Stimulated activated CD4-positive, alpha-beta T cell treated with anti-CD3 and anti-CD28 coated beads, Interleukin-1b, Interleukin-23, amount 100 ng/mL, for 4 hours (primary cell): ENCODE measurements around the gene MAML2.

Experiments
- DNase-seq, 2 donors: peaks; one replicate each; pipeline ENCODE4 v3.0.0-alpha.2; 2020; ENCODE audit warnings: low read depth in 2 of 2

Gene MAML2

DNA sequence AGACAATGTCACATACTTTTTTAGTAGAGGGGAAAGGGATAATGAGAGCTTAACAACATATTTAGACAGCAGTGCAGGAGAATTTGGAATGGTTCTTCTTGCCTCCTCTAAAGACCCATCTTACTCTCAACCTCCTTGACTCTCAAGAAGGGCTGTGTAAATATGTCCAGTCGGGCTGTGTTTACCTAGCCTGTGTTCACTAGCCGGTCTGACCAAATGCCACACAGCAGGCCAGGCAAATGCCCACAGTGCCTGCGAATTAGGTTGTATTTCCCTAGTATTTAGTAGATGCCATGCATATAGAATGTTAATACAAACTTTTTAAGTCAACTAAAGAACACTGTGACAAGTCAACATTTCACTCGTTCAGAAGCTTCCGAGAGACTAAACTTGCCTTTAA is 367.7 kb downstream of the MAML2 start:
- no peak for DNase-seq

DNA sequence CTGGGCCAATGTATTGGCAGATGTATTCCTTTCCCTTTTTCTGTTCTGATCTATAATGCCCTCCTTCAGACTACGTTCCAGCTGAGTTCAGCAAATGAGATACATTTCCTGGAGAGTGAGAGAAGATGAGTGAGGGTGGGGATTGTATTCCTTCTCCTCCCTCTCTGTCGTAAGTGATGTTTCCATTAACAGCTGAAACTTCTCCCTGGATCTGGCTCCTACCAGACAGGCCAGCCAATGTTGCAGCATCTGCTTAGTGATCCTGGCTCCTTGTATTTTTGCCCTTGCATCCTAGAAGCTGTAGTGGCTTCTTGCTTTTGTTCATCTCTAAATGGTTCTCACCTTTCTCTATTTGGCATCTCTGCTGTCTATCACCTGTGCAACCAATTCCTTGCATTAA is 370.9 kb downstream of the MAML2 start:
- no peak for DNase-seq

- DNase-seq: no peak
Measured at GRCh38 chr11:95968585-95968984, 374.4 kb downstream of the MAML2 start.

- no peak for DNase-seq
Measured at GRCh38 chr11:95964281-95964680, 378.7 kb downstream of the MAML2 start.

- DNase-seq: no peak
Measured at GRCh38 chr11:95961758-95962157, 381.2 kb downstream of the MAML2 start.

DNA sequence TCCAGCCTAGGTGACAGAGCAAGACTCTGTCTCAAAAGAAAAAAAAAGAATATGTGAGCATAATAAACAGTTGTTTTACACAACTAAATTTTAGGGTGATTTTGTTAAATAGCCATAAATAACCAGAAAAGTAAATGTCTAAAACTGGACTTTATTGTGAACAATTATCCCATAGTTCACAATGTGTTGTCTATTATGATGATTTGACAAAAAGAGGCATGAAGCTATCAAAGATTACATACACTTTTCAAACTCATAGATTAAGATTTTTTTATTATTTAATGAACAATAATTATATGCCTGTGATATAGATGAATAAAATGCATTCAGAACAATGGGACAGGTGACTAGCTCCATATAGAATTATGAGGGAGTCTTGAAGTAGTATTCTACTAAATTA is 392.1 kb downstream of the MAML2 start:
- no peak for DNase-seq

DNA sequence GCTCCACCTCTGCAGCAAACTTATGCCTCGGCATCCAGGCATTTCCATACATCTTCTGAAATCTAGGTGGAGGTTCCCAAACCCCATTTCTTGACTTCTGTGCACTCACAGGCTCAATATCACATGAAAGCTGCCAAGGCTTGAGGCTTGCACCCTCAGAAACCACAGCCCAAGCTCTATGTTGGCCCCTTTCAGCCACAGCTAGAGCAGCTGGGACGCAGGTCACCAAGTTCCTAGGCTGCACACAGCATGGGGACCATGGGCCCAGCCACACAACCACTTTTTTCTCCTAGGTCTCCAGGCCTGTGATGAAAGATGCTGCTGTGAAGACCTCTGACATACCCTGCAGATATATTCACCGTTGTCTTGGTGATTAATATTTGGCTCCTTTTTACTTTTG is 394.4 kb downstream of the MAML2 start:
- no peak for DNase-seq

- no peak for DNase-seq
Measured at GRCh38 chr11:95944623-95945022, 398.4 kb downstream of the MAML2 start.

- no peak for DNase-seq
Measured at GRCh38 chr11:95943546-95943945, 399.4 kb downstream of the MAML2 start.

DNA sequence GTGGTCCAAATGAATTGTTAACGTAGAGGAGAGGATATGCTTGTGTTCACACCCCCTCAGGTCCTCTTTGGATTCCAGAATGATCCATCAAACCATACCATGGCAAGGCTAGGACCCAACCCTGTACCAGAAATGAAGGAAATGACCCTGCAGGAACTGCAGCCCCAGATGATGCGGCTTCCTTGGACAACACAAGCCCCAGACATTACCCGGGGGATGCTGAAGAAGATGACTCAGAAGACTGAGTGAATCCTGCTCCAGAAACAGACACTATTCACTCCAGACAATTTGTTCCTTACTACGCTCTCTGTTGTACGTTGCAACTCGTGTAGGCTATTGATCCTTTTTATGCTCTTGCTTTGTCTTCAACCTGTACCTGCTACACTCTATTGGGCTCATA is 403.9 kb downstream of the MAML2 start:
- DNase-seq: no peak

- no peak for DNase-seq
Measured at GRCh38 chr11:95937358-95937757, 405.6 kb downstream of the MAML2 start.

GRCh38 chr11:95933594-95933993 is 409.4 kb downstream of the MAML2 start:
- no peak for DNase-seq

DNA sequence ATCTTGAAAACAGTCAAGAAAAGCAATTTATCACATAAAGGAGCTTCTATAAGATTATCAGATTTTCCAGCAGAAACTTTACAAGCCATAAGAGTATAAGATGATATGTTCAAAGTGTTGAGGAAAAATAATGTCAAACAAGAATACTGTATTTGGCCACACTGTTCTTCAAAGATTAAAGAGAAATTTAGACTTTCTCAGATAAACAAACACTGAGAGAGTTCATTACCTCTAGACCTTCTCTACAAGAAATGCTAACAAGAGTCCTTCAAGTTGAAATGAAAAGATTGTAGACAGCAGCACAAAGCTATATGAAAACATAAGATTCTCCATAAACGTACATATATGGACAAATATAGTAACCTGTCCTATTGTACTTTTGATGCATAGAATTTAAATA is 411.1 kb downstream of the MAML2 start:
- no peak for DNase-seq

- no peak for DNase-seq
Measured at GRCh38 chr11:95930948-95931347, 412.0 kb downstream of the MAML2 start.

DNA sequence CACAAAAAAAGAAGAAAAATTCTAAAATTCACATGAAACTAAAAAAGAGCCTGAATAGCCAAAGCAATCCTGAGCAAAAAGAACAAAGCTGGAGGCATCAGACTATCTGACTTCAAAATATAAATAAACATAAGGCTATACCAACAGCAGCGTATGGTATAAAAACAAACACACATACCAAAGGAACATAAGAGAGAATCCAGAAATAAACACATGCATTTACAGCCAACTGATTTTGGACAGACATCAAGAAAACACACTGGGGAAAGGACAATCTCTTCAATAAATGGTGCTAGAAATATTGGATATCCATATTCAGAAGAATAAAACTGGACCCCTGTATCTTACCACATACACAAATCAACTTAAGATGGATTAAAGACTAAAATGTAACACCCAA is 416.3 kb downstream of the MAML2 start:
- DNase-seq: no peak
